H1 (cell line): ENCODE measurements around the gene ETV4. TPM values are rescaled to one million over a fixed set of nuclear protein-coding genes. Genes with fewer than 3 reads are reported as not detected.
"Not testable (repeated sequence)": the region's sequence is repeated elsewhere in the genome, so short reads cannot be mapped to it uniquely, and the experiment has no call there.

ENCODE experiments used
- CTCF ChIA-PET: fragments of 300-600 bp; sonication (Branson Sonifier 250); formaldehyde crosslinking; loops from one replicate; lab custom pipeline; 2021; ENCODE audit not compliant: partially characterized antibody; lab: Charles Lee
- POLR2A ChIA-PET: fragments of 300-600 bp; sonication (Branson Sonifier 250); formaldehyde crosslinking; loops from one replicate; lab custom pipeline; 2021; ENCODE audit warnings: inconsistent platforms; ENCODE audit not compliant: partially characterized antibody; lab: Charles Lee
- DNase-seq, 2 experiments: peaks; one replicate each; pipeline versions ENCODE4 v3.0.0 to v3.0.0-alpha.2; 2010 to 2022; ENCODE audit warnings: low spot score in 2 of 2, low read depth in 1 of 2, mixed read lengths in 1 of 2
- FAIRE-seq: peaks from 2 replicates; lab custom pipeline; 2011; peaks lifted over from hg19 to GRCh38; lab: Jason Lieb, UNC
- H2AFZ ChIP-seq: 2 replicates; pipeline ENCODE4 v1.8.1; 2012; ENCODE audit warnings: low read length, inconsistent platforms
- H2AK5ac ChIP-seq: 2 replicates; pipeline ENCODE4 v1.6.1; 2013; ENCODE audit warnings: low read depth, low read length
- H2BK120ac ChIP-seq: replicated peaks from 2 replicates; pipeline ENCODE3; 2013; ENCODE audit warnings: low read depth, low read length, inconsistent platforms
- H2BK12ac ChIP-seq: 2 replicates; pipeline ENCODE4 v1.6.1; 2013; ENCODE audit warnings: low read depth, low read length
- H2BK15ac ChIP-seq: 2 replicates; pipeline ENCODE4 v1.6.1; 2013; ENCODE audit warnings: low read length
- H2BK20ac ChIP-seq: 2 replicates; pipeline ENCODE4 v1.6.1; 2013; ENCODE audit warnings: low read length
- H2BK5ac ChIP-seq: 2 replicates; pipeline ENCODE4 v1.6.1; 2013; ENCODE audit warnings: low read depth, low read length
- H3K14ac ChIP-seq: 2 replicates; pipeline ENCODE4 v1.6.1; 2013; ENCODE audit warnings: inconsistent platforms; ENCODE audit not compliant: insufficient read length
- H3K18ac ChIP-seq: 2 replicates; pipeline ENCODE4 v1.6.1; 2013; ENCODE audit warnings: low read length; ENCODE audit errors: extremely low read depth
- H3K23ac ChIP-seq: 2 replicates; pipeline ENCODE4 v1.6.1; 2013; ENCODE audit warnings: inconsistent platforms; ENCODE audit not compliant: insufficient read length
- H3K23me2 ChIP-seq: 2 replicates; pipeline ENCODE4 v1.6.1; 2013; ENCODE audit warnings: low read depth, low read length
- H3K27ac ChIP-seq: 2 replicates; pipeline ENCODE4 v1.6.1; 2011; ENCODE audit warnings: low read depth, low read length, inconsistent platforms
- H3K27me3 ChIP-seq, 4 experiments: replicated peaks in 1 of 4; 1 replicate in 1 of 4; 2 replicates in 3 of 4; pipeline versions ENCODE4 v1.6.1 to v1.8.1; 2011 to 2013; ENCODE audit warnings: low read length in 3 of 4, mild to moderate bottlenecking in 3 of 4, inconsistent platforms in 2 of 4, mixed read lengths in 2 of 4, moderate library complexity in 1 of 4; ENCODE audit not compliant: control insufficient read depth in 3 of 4, insufficient read depth in 3 of 4; ENCODE audit errors: extremely low read depth in 1 of 4
- H3K36me3 ChIP-seq, 4 experiments: 2 replicates each; pipeline versions ENCODE4 v1.6.1 to v1.8.1; 2011 to 2013; ENCODE audit warnings: mild to moderate bottlenecking in 4 of 4, low read length in 3 of 4, moderate library complexity in 2 of 4, control low read depth in 1 of 4, inconsistent platforms in 1 of 4; ENCODE audit not compliant: insufficient read depth in 4 of 4, control insufficient read depth in 2 of 4
- H3K4ac ChIP-seq: replicated peaks from 2 replicates; pipeline ENCODE3; 2013; ENCODE audit warnings: low read length, low read depth, mixed read lengths, inconsistent platforms; ENCODE audit not compliant: insufficient read length
- H3K4me1 ChIP-seq, 4 experiments: replicated peaks in 1 of 4; 1 replicate in 1 of 4; 2 replicates in 3 of 4; pipeline versions ENCODE4 v1.6.1 to v1.8.1; 2011 to 2013; ENCODE audit warnings: low read length in 3 of 4, inconsistent platforms in 2 of 4, mixed read lengths in 1 of 4; ENCODE audit not compliant: insufficient read depth in 4 of 4, control insufficient read depth in 3 of 4
- H3K4me2 ChIP-seq, 2 experiments: 2 replicates each; pipeline versions ENCODE4 v1.6.1 to v1.8.1; 2011 to 2013; ENCODE audit warnings: low read depth in 2 of 2, low read length in 2 of 2, control low read depth in 1 of 2, inconsistent platforms in 1 of 2, mild to moderate bottlenecking in 1 of 2; ENCODE audit not compliant: insufficient read depth in 1 of 2
- H3K4me3 ChIP-seq, 4 experiments: fragments of 200-600, 300-600 bp in 1 of 4; sonication (generic), shearing (Covaris generic), sonication (Bioruptor Twin) in 1 of 4; 2 replicates each; pipeline versions ENCODE4 v1.5.1 to v1.8.1; 2011 to 2016; ENCODE audit warnings: low read length in 4 of 4, low read depth in 3 of 4, control low read depth in 2 of 4, inconsistent platforms in 2 of 4, mild to moderate bottlenecking in 2 of 4, mixed read lengths in 1 of 4, moderate library complexity in 1 of 4; ENCODE audit not compliant: insufficient read depth in 2 of 4; ENCODE audit errors: extremely low read depth in 1 of 4
- H3K56ac ChIP-seq: replicated peaks from 2 replicates; pipeline ENCODE3; 2013; ENCODE audit warnings: low read depth, mild to moderate bottlenecking, mixed read lengths, low read length, inconsistent platforms; ENCODE audit not compliant: insufficient read length
- H3K79me1 ChIP-seq: 2 replicates; pipeline ENCODE4 v1.6.1; 2013; ENCODE audit warnings: low read depth, low read length, control low read depth
- H3K79me2 ChIP-seq, 2 experiments: 2 replicates each; pipeline versions ENCODE4 v1.6.1 to v1.8.1; 2012 to 2013; ENCODE audit warnings: low read length in 2 of 2, mild to moderate bottlenecking in 2 of 2, inconsistent platforms in 1 of 2; ENCODE audit not compliant: insufficient read depth in 2 of 2, control insufficient read depth in 1 of 2
- H3K9ac ChIP-seq, 4 experiments: replicated peaks in 1 of 4; 1 replicate in 1 of 4; 2 replicates in 3 of 4; pipeline versions ENCODE4 v1.6.1 to v1.8.1; 2011 to 2013; ENCODE audit warnings: low read depth in 3 of 4, low read length in 3 of 4, control low read depth in 2 of 4, mild to moderate bottlenecking in 2 of 4, moderate library complexity in 2 of 4, inconsistent platforms in 1 of 4; ENCODE audit errors: extremely low read depth in 1 of 4
- H3K9me3 ChIP-seq, 2 experiments: 2 replicates each; pipeline versions ENCODE4 v1.6.1 to v1.8.1; 2012 to 2013; ENCODE audit warnings: mild to moderate bottlenecking in 2 of 2, moderate library complexity in 2 of 2, control low read depth in 1 of 2, inconsistent platforms in 1 of 2, low read depth in 1 of 2, low read length in 1 of 2, mixed read lengths in 1 of 2; ENCODE audit not compliant: insufficient read depth in 2 of 2
- H4K20me1 ChIP-seq, 2 experiments: replicated peaks in 1 of 2; 2 replicates each; pipeline versions ENCODE3 to v1.8.1; 2011 to 2013; ENCODE audit warnings: inconsistent platforms in 2 of 2, low read length in 2 of 2, mild to moderate bottlenecking in 1 of 2; ENCODE audit not compliant: insufficient read depth in 2 of 2, control insufficient read depth in 1 of 2
- H4K5ac ChIP-seq: 2 replicates; pipeline ENCODE4 v1.6.1; 2013; ENCODE audit warnings: low read length, low read depth, mixed read lengths, inconsistent platforms; ENCODE audit not compliant: insufficient read length
- H4K8ac ChIP-seq: 2 replicates; pipeline ENCODE4 v1.8.0; 2013; ENCODE audit warnings: mild to moderate bottlenecking, moderate library complexity, low read length, inconsistent platforms; ENCODE audit not compliant: insufficient read depth; ENCODE audit errors: extremely low read depth
- H4K91ac ChIP-seq: replicated peaks from 2 replicates; pipeline ENCODE3; 2013; ENCODE audit warnings: low read length, mixed read lengths, inconsistent platforms; ENCODE audit not compliant: insufficient read length
- BCL11A ChIP-seq, 2 experiments: IDR thresholded peaks; one replicate each; pipeline ENCODE4 v1.6.1; 2011; ENCODE audit warnings: low read depth in 2 of 2, low read length in 2 of 2, mild to moderate bottlenecking in 2 of 2
- RBBP5 ChIP-seq: IDR thresholded peaks from 2 replicates; pipeline ENCODE4 v1.7.1; 2012; ENCODE audit warnings: low read depth, mild to moderate bottlenecking, inconsistent platforms, low read length, moderate library complexity, borderline replicate concordance
- SIRT6 ChIP-seq: IDR thresholded peaks from one replicate; pipeline ENCODE4 v1.7.1; 2012; ENCODE audit warnings: low read length, inconsistent platforms
- WGBS, 2 experiments: shearing (Covaris generic) in 1 of 2; methylation state at CpG; one replicate each; pipeline versions ENCODE4 v1.1.6 to v1.1.7; 2013 to 2015; ENCODE audit warnings: low lambda C conversion rate in 2 of 2, mixed read lengths in 2 of 2, inconsistent platforms in 1 of 2, low coverage in 1 of 2, missing lambda C conversion rate in 1 of 2; ENCODE audit not compliant: insufficient replicate concordance in 2 of 2, insufficient coverage in 1 of 2, insufficient read length in 1 of 2; ENCODE audit errors: extremely low coverage in 1 of 2, missing lambda C conversion rate in 1 of 2; 5-methylcytosine and 5-hydroxymethylcytosine counted together
- polyA plus RNA-seq, 7 experiments: library from polyadenylated mRNA; depleted of rRNA in 3 of 7; stranded (reverse) in 5 of 7; unstranded in 2 of 7; fragments of >200 nt in 5 of 7; fragments of 200-250 nt in 2 of 7; gene quantifications; 1 replicate in 5 of 7; 2 replicates in 1 of 7; 4 replicates in 1 of 7; pipeline versions ENCODE4 v1.2.1 to v1.2.3, GENCODE V29; 2011 to 2013; ENCODE audit warnings: missing spikeins in 2 of 7, mixed read lengths in 2 of 7
- total RNA-seq: library from RNA; stranded (reverse); fragmentation: NEBNext Ultra II Directional; extraction: Animal tissue kit (Norgen Biotek cat#: 25700); gene quantifications from 2 replicates; pipeline ENCODE4 v1.2.1, GENCODE V29; 2021
- TF ChIP-seq, protein P1 (sequence below): IDR thresholded peaks from 2 replicates; pipeline ENCODE4 v1.6.1; 2011; ENCODE audit warnings: low read depth, mild to moderate bottlenecking, low read length; ENCODE audit not compliant: insufficient read depth

ETV4 gene
- total and polyA plus RNA-seq, 2 of the 8 experiments (the other 6 are each of a cell fraction or from before 2014, with no cell fraction given): 75.2 to 143 TPM

DNA sequence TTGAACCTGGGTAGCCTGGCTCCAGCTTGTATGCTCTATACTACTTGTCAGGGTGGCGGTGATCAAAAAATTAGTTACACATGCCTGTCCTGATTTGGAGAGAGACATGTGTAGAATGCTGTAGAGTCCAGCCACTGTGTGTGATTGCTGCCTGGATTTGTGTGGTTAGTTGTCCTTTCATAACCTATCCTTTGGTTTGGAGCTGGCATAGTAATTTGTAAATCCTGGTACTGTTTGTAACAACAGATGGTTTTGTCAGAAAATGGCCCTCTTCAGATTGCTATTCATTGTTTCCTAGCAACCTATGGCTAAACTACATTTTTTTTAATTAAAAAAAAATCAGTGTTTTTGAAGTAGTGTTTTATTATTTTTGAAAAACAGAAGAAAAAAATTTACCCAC, 30.5 kb downstream of the ETV4 start (continued):
- TF ChIP-seq BCL11A (IDR thresholded peaks at IDR 0.05; ENCODE audit: low read depth in 2 of 2, low read length in 2 of 2): no peak
- TF ChIP-seq, protein P1, sequence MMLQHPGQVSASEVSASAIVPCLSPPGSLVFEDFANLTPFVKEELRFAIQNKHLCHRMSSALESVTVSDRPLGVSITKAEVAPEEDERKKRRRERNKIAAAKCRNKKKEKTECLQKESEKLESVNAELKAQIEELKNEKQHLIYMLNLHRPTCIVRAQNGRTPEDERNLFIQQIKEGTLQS: no peak
- no peak for TF ChIP-seq SIRT6
- TF ChIP-seq RBBP5: no peak

DNA sequence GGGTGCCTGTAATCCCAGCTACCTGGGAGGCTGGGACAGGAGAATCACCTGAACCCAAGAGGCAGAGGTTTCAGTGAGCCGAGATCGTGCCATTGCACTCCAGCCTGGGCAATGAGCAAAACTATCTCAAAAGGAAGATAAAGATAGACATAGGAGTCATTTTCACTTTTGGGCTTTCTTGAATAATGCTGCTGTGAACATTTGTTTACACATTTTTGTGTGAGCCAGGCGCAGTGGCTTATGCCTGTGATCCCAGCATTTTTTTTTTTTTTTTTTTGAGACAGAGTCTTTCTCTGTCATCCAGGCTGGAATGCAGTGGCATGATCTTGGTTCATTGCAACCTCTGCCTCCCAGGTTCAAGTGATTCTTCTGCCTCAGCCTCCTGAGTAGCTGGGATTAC, 34.9 kb downstream of the ETV4 start:
- H3K4me1 ChIP-seq, H2AK5ac ChIP-seq, H3K18ac ChIP-seq, H3K79me1 ChIP-seq, H4K8ac ChIP-seq, H3K4me2 ChIP-seq, FAIRE-seq, H3K4ac ChIP-seq, H3K79me2 ChIP-seq, DNase-seq, H2AFZ ChIP-seq, H3K4me3 ChIP-seq, H3K9ac ChIP-seq, POLR2A ChIA-PET, H2BK120ac ChIP-seq, H4K5ac ChIP-seq, H4K20me1 ChIP-seq, H2BK20ac ChIP-seq, H2BK5ac ChIP-seq, H4K91ac ChIP-seq, H3K27me3 ChIP-seq, H3K27ac ChIP-seq, H3K56ac ChIP-seq, H2BK15ac ChIP-seq, H3K14ac ChIP-seq, H3K23ac ChIP-seq, H2BK12ac ChIP-seq, CTCF ChIA-PET, H3K23me2 ChIP-seq, H3K9me3 ChIP-seq: not testable (repeated sequence)
- peaks cover 3 to 63% (median 33%) of the 10 kb centered on the region in 4 experiments; a peak in 7 of 8 replicates for H3K36me3 ChIP-seq
- 93% methylated on average over 3 of the region's 3 CpGs; no CpG with 5 or more reads in 1 of the 2 experiments for WGBS, 2 experiments
